Muscle of back (tissue), 11 donors: ENCODE results near the gene PCNX4. TPM values are rescaled to one million over a fixed set of nuclear protein-coding genes. Genes with fewer than 3 reads are reported as not detected.
"Not testable (repeated sequence)": the region's sequence is repeated elsewhere in the genome, so short reads cannot be mapped to it uniquely, and the experiment has no call there.

Experiments used
- DNase-seq, 3 donors: peaks; one replicate each; pipeline versions ENCODE4 v3.0.0 to v3.0.0-alpha.2; 2013
- polyA plus RNA-seq, 10 donors: library from polyadenylated mRNA; unstranded; fragments of 120-200 nt; gene quantifications; one replicate each; pipeline ENCODE4 v1.2.1, GENCODE V29; 2013; ENCODE audit not compliant: insufficient read length in 10 of 10

PCNX4 gene
- polyA plus RNA-seq, 10 donors, result 41.4 to 67.6 (median 55.1) TPM

GRCh38 chr14:60097974-60098373, 6.3 kb downstream of the PCNX4 start:
- DNase-seq, result no peak

GRCh38 chr14:60099855-60100254, 8.1 kb downstream of the PCNX4 start:
- not testable (repeated sequence) for DNase-seq

- no peak for DNase-seq
Measured at GRCh38 chr14:60101786-60102185, 10.1 kb downstream of the PCNX4 start.

- peak in 2 of 3 donors; percentile 56 to 85 for DNase-seq
Measured at GRCh38 chr14:60102389-60102788, 10.7 kb downstream of the PCNX4 start.

- DNase-seq, result no peak
Measured at GRCh38 chr14:60106339-60106738, 14.6 kb downstream of the PCNX4 start.

- no peak for DNase-seq
Measured at GRCh38 chr14:60107477-60107876, 15.8 kb downstream of the PCNX4 start.

- no peak for DNase-seq
Measured at GRCh38 chr14:60111732-60112131, 20.0 kb downstream of the PCNX4 start.

- no peak for DNase-seq
Measured at GRCh38 chr14:60114881-60115280, 23.2 kb downstream of the PCNX4 start.

GRCh38 chr14:60116181-60116580, 24.5 kb downstream of the PCNX4 start:
- no peak for DNase-seq

- no peak for DNase-seq
Measured at GRCh38 chr14:60125918-60126317, 34.2 kb downstream of the PCNX4 start.

GRCh38 chr14:60133487-60133886, 41.8 kb downstream of the PCNX4 start:
- DNase-seq, result no peak

- DNase-seq, result no peak
Measured at GRCh38 chr14:60134702-60135101, 43.0 kb downstream of the PCNX4 start.

- DNase-seq, result peak; percentile 24 to 69 (median 59)
Measured at GRCh38 chr14:60151715-60152114, 60.0 kb downstream of the PCNX4 start.

- DNase-seq, result no peak
Measured at GRCh38 chr14:60153991-60154390, 62.3 kb downstream of the PCNX4 start.

GRCh38 chr14:60154671-60155070, 62.9 kb downstream of the PCNX4 start:
- no peak for DNase-seq

- no peak for DNase-seq
Measured at GRCh38 chr14:60160422-60160821, 68.7 kb downstream of the PCNX4 start.

GRCh38 chr14:60161196-60162107, 69.7 kb downstream of the PCNX4 start:
- no peak for DNase-seq

GRCh38 chr14:60163693-60164092, 72.0 kb downstream of the PCNX4 start:
- DNase-seq, result peak in 1 of 3 donors; percentile 11

GRCh38 chr14:60164404-60164711, 72.6 kb downstream of the PCNX4 start:
- DNase-seq, result no peak

- DNase-seq, result peak; percentile 74 to 94 (median 88)
Measured at GRCh38 chr14:60164712-60165546, 73.2 kb downstream of the PCNX4 start, which contains the start of gene DHRS7. DHRS7 (minus strand) TSS chr14:60165398; CDS start chr14:60165309, 89 bp downstream.

- DNase-seq, result no peak
Measured at GRCh38 chr14:60165547-60165876, 73.8 kb downstream of the PCNX4 start.

GRCh38 chr14:60166142-60166541, 74.4 kb downstream of the PCNX4 start:
- no peak for DNase-seq

- DNase-seq, result no peak
Measured at GRCh38 chr14:60169722-60170121, 78.0 kb downstream of the PCNX4 start.
